Body of pancreas (tissue), 4 donors: ENCODE data around the gene TRPM5. TPM values are rescaled to one million over a fixed set of nuclear protein-coding genes. Genes with fewer than 3 reads are reported as not detected.

Source experiments
- ATAC-seq: fragments of 150-250 bp; one replicate; pipeline ENCODE4 v1.9.1; 2016
- DNase-seq, 4 donors: peaks; one replicate each; pipeline ENCODE4 v3.0.0-alpha.2; 2019
- H3K27ac ChIP-seq, 4 donors: fragments of 200-600 bp; sonication (generic); 1 replicate in 3 of 4; 2 replicates in 1 of 4; pipeline versions ENCODE4 v1.5.1 to v1.6.1; 2016 to 2019; ENCODE audit warnings: mild to moderate bottlenecking in 1 of 4, mixed read lengths in 1 of 4, moderate library complexity in 1 of 4
- H3K27me3 ChIP-seq, 2 donors: fragments of 200-600 bp; sonication (generic); one replicate each; pipeline ENCODE4 v1.6.0; 2016; ENCODE audit warnings: mild to moderate bottlenecking in 1 of 2
- H3K36me3 ChIP-seq, 2 donors: fragments of 200-600 bp; sonication (generic); replicated peaks in 1 of 2; 2 replicates each; pipeline ENCODE4 v1.5.1; 2016; ENCODE audit warnings: low read depth in 2 of 2; ENCODE audit not compliant: insufficient read depth in 1 of 2
- H3K4me1 ChIP-seq: fragments of 200-600 bp; sonication (generic); one replicate; pipeline ENCODE4 v1.6.0; 2016
- H3K4me3 ChIP-seq, 2 donors: fragments of 200-600 bp; sonication (generic); 1 replicate in 1 of 2; 2 replicates in 1 of 2; pipeline ENCODE4 v1.5.1; 2016 to 2019
- H3K9me3 ChIP-seq, 3 donors: fragments of 200-600 bp; sonication (generic); 1 replicate in 2 of 3; 2 replicates in 1 of 3; pipeline ENCODE4 v1.5.1; 2016
- POLR2A ChIP-seq, 3 donors: fragments of 450-650 bp; IDR thresholded peaks; one replicate each; pipeline ENCODE4 v1.6.1; 2016; ENCODE audit warnings: antibody characterized with exemption in 3 of 3, mild to moderate bottlenecking in 2 of 3
- WGBS, 2 donors: methylation state at CpG; one replicate each; pipeline ENCODE4 v1.1.5; 2017; 5-methylcytosine and 5-hydroxymethylcytosine counted together
- intact Hi-C: fragments of 100-400 bp; cut with DNase I; formaldehyde crosslinking; loops from one replicate; pipeline ENCODE4 v1.15.1; 2023
- total RNA-seq, 2 donors: library from RNA; depleted of rRNA; stranded (reverse); fragments of >200 nt; gene quantifications; one replicate each; pipeline ENCODE4 v1.1.0, GENCODE V29; 2016
- TF ChIP-seq, protein P1 (sequence below), 7 experiments: fragments of 450-650 bp in 4 of 7; fragments of 200-600 bp in 3 of 7; sonication (generic) in 3 of 7; IDR thresholded peaks; one replicate each; pipeline ENCODE4 v1.5.1; 2016 to 2019; ENCODE audit warnings: antibody characterized with exemption in 7 of 7

Gene TRPM5
- total RNA-seq, 2 donors from 2014 or later = under 0.01 to 2.6 TPM

DNA sequence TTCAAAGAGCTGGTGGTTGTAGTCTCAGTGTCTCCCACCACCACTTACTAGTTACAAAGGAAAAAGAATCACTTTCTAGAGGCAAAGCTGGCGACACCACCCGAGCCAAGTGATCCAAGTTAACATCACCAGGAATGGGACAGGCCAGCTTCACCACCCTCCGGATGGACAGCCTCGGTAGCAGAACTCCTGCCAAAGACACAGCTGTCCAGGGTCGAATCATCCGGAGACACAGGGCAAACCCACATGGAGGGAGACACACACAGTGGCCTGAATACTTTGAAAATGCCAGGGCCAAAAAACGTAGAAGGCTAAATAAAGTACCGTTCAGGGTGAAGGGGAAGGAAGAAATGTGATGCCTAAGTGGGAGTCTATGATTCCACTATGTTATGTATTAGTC lies 33.6 kb upstream of the TRPM5 start:
- ATAC-seq = no peak
- DNase-seq = no peak
- 85 to 88% methylated on average over 8 of the region's 8 CpGs for WGBS, 2 donors
- Histone ChIP-seq H3K27ac (no peak overlapping the region), H3K9me3 (peaks cover 0 to 5% (median 0%) of the 10 kb centered on the region in 3 donors), H3K36me3 (no peaks in the 10 kb centered on the region), H3K4me3 (no peak overlapping the region), H3K27me3 (no peaks in the 10 kb centered on the region), H3K4me1 (peaks cover 19% of the 10 kb centered on the region)
- no peak for TF ChIP-seq POLR2A (IDR thresholded peaks at IDR 0.05)
- TF ChIP-seq, protein P1, sequence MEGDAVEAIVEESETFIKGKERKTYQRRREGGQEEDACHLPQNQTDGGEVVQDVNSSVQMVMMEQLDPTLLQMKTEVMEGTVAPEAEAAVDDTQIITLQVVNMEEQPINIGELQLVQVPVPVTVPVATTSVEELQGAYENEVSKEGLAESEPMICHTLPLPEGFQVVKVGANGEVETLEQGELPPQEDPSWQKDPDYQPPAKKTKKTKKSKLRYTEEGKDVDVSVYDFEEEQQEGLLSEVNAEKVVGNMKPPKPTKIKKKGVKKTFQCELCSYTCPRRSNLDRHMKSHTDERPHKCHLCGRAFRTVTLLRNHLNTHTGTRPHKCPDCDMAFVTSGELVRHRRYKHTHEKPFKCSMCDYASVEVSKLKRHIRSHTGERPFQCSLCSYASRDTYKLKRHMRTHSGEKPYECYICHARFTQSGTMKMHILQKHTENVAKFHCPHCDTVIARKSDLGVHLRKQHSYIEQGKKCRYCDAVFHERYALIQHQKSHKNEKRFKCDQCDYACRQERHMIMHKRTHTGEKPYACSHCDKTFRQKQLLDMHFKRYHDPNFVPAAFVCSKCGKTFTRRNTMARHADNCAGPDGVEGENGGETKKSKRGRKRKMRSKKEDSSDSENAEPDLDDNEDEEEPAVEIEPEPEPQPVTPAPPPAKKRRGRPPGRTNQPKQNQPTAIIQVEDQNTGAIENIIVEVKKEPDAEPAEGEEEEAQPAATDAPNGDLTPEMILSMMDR (IDR thresholded peaks at IDR 0.05) = no peak
- intact Hi-C loops = no loop called here

DNA sequence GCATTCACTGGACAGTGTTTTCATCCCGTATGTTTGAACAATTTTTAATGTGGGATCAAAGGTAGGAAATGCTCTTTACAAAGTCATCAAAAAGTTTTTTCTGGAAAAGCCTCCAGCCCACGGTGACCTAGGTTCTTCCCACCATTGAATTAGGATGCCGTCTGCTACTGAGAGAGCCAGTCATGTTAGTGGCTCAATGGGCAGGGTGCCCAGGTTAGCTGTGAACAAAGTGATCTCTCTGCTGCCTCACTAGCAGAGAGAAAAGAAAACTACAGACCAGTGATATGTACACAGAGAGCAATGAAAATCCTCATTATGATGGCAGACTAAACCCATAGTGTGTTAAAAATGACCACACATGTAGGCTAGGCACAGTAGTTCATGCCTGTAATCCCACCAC lies 32.9 kb upstream of the TRPM5 start:
- Histone ChIP-seq H3K9me3 (peaks cover 0 to 5% (median 0%) of the 10 kb centered on the region in 3 donors), H3K4me1 (peaks cover 12% of the 10 kb centered on the region), H3K27ac (no peak overlapping the region), H3K4me3 (no peak overlapping the region), H3K36me3 (no peaks in the 10 kb centered on the region), H3K27me3 (no peaks in the 10 kb centered on the region)
- TF ChIP-seq, protein P1 (IDR thresholded peaks at IDR 0.05) = no peak
- no peak for TF ChIP-seq POLR2A (IDR thresholded peaks at IDR 0.05)
- WGBS, 2 donors = 63 to 69% methylated on average over 3 of the region's 3 CpGs
- intact Hi-C loops = no loop called here
- no peak for ATAC-seq
- peak in 2 of 4 donors; percentile 49 to 60 for DNase-seq

DNA sequence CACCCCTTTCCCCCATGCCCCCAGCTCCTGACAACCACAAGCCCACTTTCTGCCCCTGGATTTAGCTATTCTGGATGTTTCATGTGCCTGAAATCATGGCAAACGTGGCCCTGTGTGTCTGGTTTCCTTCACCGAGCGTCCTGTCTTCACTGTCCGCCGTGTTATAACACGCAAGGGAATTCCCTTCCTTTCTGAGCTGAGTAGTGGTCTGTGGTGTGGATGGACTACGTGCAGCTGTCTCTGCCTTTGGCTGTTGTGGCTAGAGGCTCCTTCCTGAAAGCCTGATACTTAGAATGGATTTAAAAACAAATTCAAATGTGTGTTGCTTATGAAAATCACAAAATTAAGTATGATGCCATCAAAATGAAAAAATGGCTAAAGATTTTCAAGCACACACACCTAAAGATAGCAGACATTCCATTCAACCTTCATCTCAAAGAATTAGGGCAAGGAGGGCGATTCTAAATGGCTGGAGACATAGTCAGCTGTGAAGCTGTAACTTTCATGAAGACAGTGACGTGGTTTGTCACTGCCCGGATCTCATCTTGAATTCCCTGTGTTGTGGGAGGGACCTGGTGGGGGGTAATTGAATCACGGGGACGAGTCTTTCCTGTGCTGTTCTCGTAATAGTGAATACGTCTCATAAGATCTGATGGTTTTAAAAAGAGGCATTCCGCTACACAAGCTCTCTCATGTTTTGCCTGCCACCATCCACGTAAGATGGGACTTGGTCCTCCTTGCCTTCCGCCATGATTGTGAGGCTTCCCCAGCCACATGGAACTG lies 31.0 kb upstream of the TRPM5 start:
- Histone ChIP-seq H3K9me3 (peaks cover 0 to 5% (median 0%) of the 10 kb centered on the region in 3 donors), H3K36me3 (no peaks in the 10 kb centered on the region), H3K4me1 (peaks cover 10% of the 10 kb centered on the region), H3K27ac (no peak overlapping the region), H3K4me3 (no peak overlapping the region), H3K27me3 (no peaks in the 10 kb centered on the region)
- TF ChIP-seq, protein P1 (IDR thresholded peaks at IDR 0.05) = no peak
- TF ChIP-seq POLR2A (IDR thresholded peaks at IDR 0.05) = no peak
- ATAC-seq (no peak), DNase-seq (no peak)
- WGBS, 2 donors = 83 to 90% methylated on average over 17 of the region's 17 CpGs
- intact Hi-C loops = no loop called here

DNA sequence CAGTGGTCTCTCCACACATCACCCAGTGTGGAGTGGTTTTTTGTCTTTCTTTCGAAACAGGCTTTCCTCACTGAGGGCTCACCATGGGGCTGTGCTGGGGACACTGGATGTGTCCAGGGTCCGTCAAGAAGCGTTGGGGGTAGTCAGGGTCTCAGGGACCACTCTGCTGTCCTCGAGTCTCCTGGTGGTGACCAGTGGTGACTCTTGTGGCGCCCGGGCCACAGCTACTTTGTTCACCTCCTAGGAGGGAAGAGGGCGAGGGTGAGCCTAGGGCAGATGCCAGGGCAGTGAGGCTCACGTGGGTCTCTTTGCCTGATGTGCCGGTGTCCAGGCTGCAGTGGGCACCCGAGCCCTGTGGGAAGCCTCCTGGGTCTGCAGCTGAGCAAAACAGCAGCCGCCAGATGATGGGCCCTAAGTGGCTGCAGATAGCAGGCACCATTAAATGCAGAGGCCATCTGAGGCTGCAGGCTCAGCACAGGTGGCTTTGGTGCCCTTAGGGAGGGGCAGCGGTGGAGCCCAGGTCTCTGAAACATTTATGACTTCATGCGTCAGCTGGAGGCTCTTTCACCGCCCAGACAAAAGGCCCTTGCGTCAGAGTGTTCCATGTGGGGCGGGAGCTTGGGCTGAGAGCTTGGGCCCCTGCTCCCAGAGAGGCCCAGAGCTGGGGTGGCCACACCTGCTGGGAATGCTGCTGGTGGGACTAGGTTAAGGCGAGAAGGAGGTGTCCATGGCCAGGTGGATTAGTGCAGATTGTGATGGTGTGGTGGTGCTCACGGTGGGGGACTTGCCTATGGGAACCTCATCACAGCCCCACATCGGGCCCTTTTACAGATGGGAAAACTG lies 30.0 kb upstream of the TRPM5 start:
- DNase-seq = peak in 2 of 4 donors; percentile 66 to 68
- Histone ChIP-seq H3K36me3 (no peaks in the 10 kb centered on the region), H3K4me1 (peaks cover 10% of the 10 kb centered on the region), H3K9me3 (peaks cover 0 to 3% (median 0%) of the 10 kb centered on the region in 3 donors), H3K4me3 (no peak overlapping the region), H3K27ac (peak overlapping the region in 2 of 4 donors; percentile 13 to 21), H3K27me3 (no peaks in the 10 kb centered on the region)
- peak; percentile 52 for ATAC-seq
- 86 to 96% methylated on average over 8 to 15 of the region's 19 CpGs for WGBS, 2 donors
- TF ChIP-seq, protein P1 (IDR thresholded peaks at IDR 0.05) = no peak
- TF ChIP-seq POLR2A (IDR thresholded peaks at IDR 0.05) = no peak
- intact Hi-C loops = no loop called here
